Omental fat pad (tissue), 4 donors: ENCODE data around the gene SLITRK2. TPM values are rescaled to one million over a fixed set of nuclear protein-coding genes. Genes with fewer than 3 reads are reported as not detected.

Source experiments
- ATAC-seq: fragments of 150-250 bp; one replicate; pipeline ENCODE4 v1.9.1; 2016; ENCODE audit warnings: mild to moderate bottlenecking, moderate library complexity; ENCODE audit not compliant: low FRiP score
- DNase-seq: peaks from one replicate; pipeline ENCODE4 v3.0.0-alpha.2; 2019; ENCODE audit warnings: low spot score
- CTCF ChIP-seq, 3 donors: fragments of 450-650 bp; IDR thresholded peaks; one replicate each; pipeline ENCODE4 v1.5.1; 2016 to 2017; ENCODE audit warnings: antibody characterized with exemption in 3 of 3, mild to moderate bottlenecking in 3 of 3, moderate library complexity in 2 of 3
- total RNA-seq, 4 donors: library from RNA; depleted of rRNA; stranded (reverse); fragments of >200 nt; gene quantifications; one replicate each; pipeline ENCODE4 v1.1.0, GENCODE V29; 2016

SLITRK2 gene
- total RNA-seq, 4 donors from 2014 or later = 0.31 to 2.1 (median 0.48) TPM; not detected in 1

- peak; percentile 57 for ATAC-seq
- no peak for TF ChIP-seq CTCF (IDR thresholded peaks at IDR 0.05)
Observed at GRCh38 chrX:145818186-145819113, 821 bp downstream of the SLITRK2 start.

GRCh38 chrX:145820825-145821224, 3.2 kb downstream of the SLITRK2 start:
- DNase-seq = no peak
- ATAC-seq = no peak
- TF ChIP-seq CTCF (IDR thresholded peaks at IDR 0.05) = no peak

More at GRCh38 chrX:145818186-145819113, 821 bp downstream of the SLITRK2 start:
- no peak for DNase-seq

GRCh38 chrX:145821291-145821897, 3.8 kb downstream of the SLITRK2 start:
- TF ChIP-seq CTCF (IDR thresholded peaks at IDR 0.05) = no peak
- ATAC-seq (no peak), DNase-seq (no peak)

GRCh38 chrX:145821898-145822571, 4.4 kb downstream of the SLITRK2 start:
- ATAC-seq (no peak), DNase-seq (no peak)
- no peak for TF ChIP-seq CTCF (IDR thresholded peaks at IDR 0.05)

- ATAC-seq (no peak), DNase-seq (no peak)
- TF ChIP-seq CTCF (IDR thresholded peaks at IDR 0.05) = no peak
Observed at GRCh38 chrX:145823132-145823531, 5.5 kb downstream of the SLITRK2 start.

- no peak for TF ChIP-seq CTCF (IDR thresholded peaks at IDR 0.05)
- ATAC-seq (no peak), DNase-seq (no peak)
Observed at GRCh38 chrX:145825896-145826295, 8.3 kb downstream of the SLITRK2 start.
